GM18873 (cell line): ENCODE measurements around the gene ADAMTS10.
"Not testable (repeated sequence)": the region's sequence is repeated elsewhere in the genome, so short reads cannot be mapped to it uniquely, and the experiment has no call there.

Source experiments
- ATAC-seq: cut with Tn5 transposase; IDR thresholded peaks from one replicate; pipeline ENCODE4 v1.9.1; 2021; ENCODE audit warnings: mild to moderate bottlenecking, moderate library complexity, moderate number of reproducible peaks; ENCODE audit not compliant: unreplicated experiment, low FRiP score

ADAMTS10 gene

GRCh38 chr19:8629184-8629583 is 18.7 kb upstream of the ADAMTS10 start:
- ATAC-seq: no peak

GRCh38 chr19:8626842-8627241 is 16.3 kb upstream of the ADAMTS10 start:
- ATAC-seq: no peak

GRCh38 chr19:8622886-8623285 is 12.4 kb upstream of the ADAMTS10 start:
- ATAC-seq: not testable (repeated sequence)

GRCh38 chr19:8618751-8619150 is 8.2 kb upstream of the ADAMTS10 start:
- no peak for ATAC-seq

- no peak for ATAC-seq
Measured at GRCh38 chr19:8617984-8618383, 7.5 kb upstream of the ADAMTS10 start.

- ATAC-seq: not testable (repeated sequence)
Measured at GRCh38 chr19:8617325-8617724, 6.8 kb upstream of the ADAMTS10 start.

GRCh38 chr19:8616861-8617260 is 6.3 kb upstream of the ADAMTS10 start:
- ATAC-seq: no peak

- no peak for ATAC-seq
Measured at GRCh38 chr19:8615813-8616596, 5.5 kb upstream of the ADAMTS10 start.

GRCh38 chr19:8615024-8615423 is 4.5 kb upstream of the ADAMTS10 start:
- no peak for ATAC-seq

- ATAC-seq: no peak
Measured at GRCh38 chr19:8614455-8614854, 3.9 kb upstream of the ADAMTS10 start.

GRCh38 chr19:8612807-8613171 is 2.3 kb upstream of the ADAMTS10 start:
- ATAC-seq: no peak

GRCh38 chr19:8611877-8612806 is 1.6 kb upstream of the ADAMTS10 start:
- ATAC-seq: no peak

GRCh38 chr19:8611391-8611876 is 919 bp upstream of the ADAMTS10 start:
- no peak for ATAC-seq

- no peak for ATAC-seq
Measured at GRCh38 chr19:8610936-8611300, 403 bp upstream of the ADAMTS10 start.

- ATAC-seq: no peak
Measured at GRCh38 chr19:8609279-8610040, 1.1 kb downstream of the ADAMTS10 start.

- no peak for ATAC-seq
Measured at GRCh38 chr19:8608941-8609278, 1.6 kb downstream of the ADAMTS10 start.

- ATAC-seq: no peak
Measured at GRCh38 chr19:8607386-8607785, 3.1 kb downstream of the ADAMTS10 start.

- ATAC-seq: no peak
Measured at GRCh38 chr19:8605514-8605913, 5.0 kb downstream of the ADAMTS10 start.

- ATAC-seq: no peak
Measured at GRCh38 chr19:8601796-8602195, 8.7 kb downstream of the ADAMTS10 start.

GRCh38 chr19:8600816-8601215 is 9.7 kb downstream of the ADAMTS10 start:
- no peak for ATAC-seq

- ATAC-seq: no peak
Measured at GRCh38 chr19:8600064-8600463, 10.5 kb downstream of the ADAMTS10 start.
